SW480 (cell line): ENCODE results near the gene CTPS2.
"Not testable (repeated sequence)": the region's sequence is repeated elsewhere in the genome, so short reads cannot be mapped to it uniquely, and the experiment has no call there.

Source experiments
- DNase-seq: peaks from one replicate; pipeline ENCODE4 v3.0.0-alpha.2; 2016; ENCODE audit warnings: low spot score

CTPS2 gene

GRCh38 chrX:16654093-16654492 lies 58.4 kb downstream of the CTPS2 start:
- DNase-seq, result no peak

GRCh38 chrX:16653424-16653823 lies 59.0 kb downstream of the CTPS2 start:
- DNase-seq, result no peak

- DNase-seq, result no peak
These were observed 61.0 kb downstream of the CTPS2 start for GRCh38 chrX:16651391-16652024.

DNA sequence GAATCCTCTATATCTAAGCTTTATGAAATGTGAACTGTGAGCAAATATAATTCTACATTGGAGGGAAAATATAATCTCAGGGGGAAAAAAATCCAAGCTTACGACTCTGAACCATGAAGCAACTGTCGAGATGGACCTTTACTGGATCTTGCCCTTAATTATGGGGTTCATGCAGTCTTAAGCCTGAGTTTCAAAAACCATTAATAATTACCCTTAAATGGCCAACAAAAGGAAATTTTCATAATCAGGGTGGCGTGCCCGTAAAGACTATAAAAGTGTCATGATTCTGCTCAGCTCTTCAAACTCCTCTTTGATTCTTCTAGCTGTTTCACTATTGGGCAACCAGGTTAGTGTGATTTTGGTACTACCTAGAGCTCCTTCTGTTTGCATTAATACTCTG lies 62.6 kb downstream of the CTPS2 start, which contains the start of gene S100G:
Gene S100G (plus strand): TSS at position 301 of the 400 bp plus-strand sequence. CDS start 849 bp downstream, outside the sequence.
- no peak for DNase-seq

- peak; percentile 21 for DNase-seq
These were observed 65.9 kb downstream of the CTPS2 start for GRCh38 chrX:16646366-16647138.

DNA sequence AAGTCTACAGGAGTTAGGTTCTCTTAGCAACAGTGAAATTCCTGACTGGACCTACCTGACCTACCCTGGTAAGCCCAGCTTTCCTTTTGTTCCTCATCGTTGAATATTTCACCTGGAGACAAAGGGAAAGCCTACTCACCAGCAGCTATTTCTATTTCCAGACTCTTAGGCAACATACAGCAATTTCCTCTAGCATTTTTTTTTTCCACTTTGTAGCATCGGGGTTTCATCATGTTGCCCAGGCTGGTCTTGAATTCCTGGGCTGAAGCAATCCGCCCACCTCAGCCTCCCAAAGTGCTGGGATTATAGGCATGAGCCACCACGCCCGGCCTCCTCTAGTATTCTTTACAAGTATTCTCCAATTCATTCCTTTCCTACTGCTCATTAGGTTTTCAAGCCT lies 69.3 kb downstream of the CTPS2 start:
- peak; percentile 6 for DNase-seq

GRCh38 chrX:16640823-16641222 lies 71.6 kb downstream of the CTPS2 start:
- DNase-seq, result no peak

DNA sequence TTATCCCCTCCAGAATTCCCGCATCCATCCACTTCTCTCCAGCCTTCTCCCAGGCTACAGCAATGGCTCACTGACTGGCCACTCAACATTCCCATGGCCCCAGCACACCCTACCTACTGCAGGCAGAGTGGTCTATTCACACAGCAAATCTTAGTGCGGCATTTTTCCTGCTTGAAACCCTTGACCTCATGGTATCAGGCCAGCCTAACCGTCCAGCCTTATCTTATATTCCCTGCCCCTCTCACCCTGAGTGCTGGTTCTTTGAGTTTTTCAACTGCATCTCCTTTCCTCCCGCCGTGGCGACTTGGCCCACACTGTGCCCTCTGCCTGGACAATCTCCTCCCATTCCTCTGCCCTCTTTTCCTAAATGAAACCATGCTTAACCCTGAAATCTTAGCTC lies 72.5 kb downstream of the CTPS2 start:
- no peak for DNase-seq

DNA sequence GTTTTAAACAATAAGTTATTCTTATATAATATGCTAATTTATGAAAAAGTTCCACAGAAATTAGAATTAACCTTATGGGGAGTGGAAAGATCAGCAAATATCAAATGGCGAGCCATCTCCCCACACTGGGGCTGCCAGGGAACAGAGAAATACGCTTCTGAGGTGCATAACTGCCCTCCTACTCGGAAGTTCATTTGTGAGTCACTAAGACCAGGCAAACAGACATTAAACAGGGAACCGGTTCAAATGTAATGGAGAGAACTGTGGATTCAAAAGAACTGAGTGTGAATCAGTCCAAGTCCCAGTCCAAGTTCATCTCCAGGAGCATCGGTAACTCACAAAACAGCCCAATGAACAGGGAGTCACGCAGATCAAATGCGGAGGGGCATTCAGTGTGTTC lies 73.9 kb downstream of the CTPS2 start:
- DNase-seq, result no peak

- DNase-seq, result no peak
These were observed 76.9 kb downstream of the CTPS2 start for GRCh38 chrX:16635596-16635995.

DNA sequence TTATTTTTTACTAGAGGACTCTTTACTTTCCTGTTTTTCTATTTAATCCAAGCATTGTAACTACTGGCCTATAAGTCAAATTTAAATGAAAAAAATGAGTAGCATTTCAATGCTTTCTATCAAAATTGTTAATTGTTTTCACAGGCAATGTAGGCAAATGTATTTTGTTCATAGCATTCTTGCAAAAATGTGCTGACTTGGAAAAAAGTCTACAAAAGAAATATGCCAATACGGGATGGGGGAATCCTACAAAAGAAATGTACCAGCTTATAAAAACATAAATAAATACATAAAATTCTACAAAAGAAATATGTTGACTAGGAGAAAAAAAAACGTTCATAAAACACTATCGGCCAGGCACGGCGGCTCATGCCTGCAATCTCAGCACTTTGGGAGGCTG lies 77.4 kb downstream of the CTPS2 start:
- no peak for DNase-seq

GRCh38 chrX:16633754-16634153 lies 78.7 kb downstream of the CTPS2 start:
- DNase-seq, result no peak

- no peak for DNase-seq
These were observed 82.6 kb downstream of the CTPS2 start for GRCh38 chrX:16629909-16630308.

- DNase-seq, result no peak
These were observed 83.4 kb downstream of the CTPS2 start for GRCh38 chrX:16628946-16629595.

- not testable (repeated sequence) for DNase-seq
These were observed 84.0 kb downstream of the CTPS2 start for GRCh38 chrX:16628511-16628910.

- DNase-seq, result no peak
These were observed 93.4 kb downstream of the CTPS2 start for GRCh38 chrX:16619024-16619423.

GRCh38 chrX:16618422-16618821 lies 94.0 kb downstream of the CTPS2 start:
- DNase-seq, result no peak

DNA sequence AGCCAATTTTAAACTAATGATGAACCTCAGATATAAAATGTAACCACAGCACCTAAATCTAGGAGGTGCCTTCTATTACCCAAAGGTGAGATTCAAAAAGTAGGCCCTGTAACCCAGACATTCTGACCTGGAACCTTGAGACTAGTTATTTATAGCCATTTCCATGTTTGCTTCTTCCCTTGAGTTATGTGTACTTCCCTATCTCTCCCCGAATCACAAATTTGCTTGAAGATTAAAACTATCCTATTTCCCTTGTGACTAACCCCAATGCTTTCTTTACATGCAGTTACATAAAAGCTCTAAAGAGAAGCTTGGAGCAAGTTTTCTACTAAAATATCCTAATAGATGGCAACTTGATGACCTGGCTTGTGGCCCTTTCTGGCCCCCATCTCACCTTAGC lies 95.1 kb downstream of the CTPS2 start:
- DNase-seq, result no peak

GRCh38 chrX:16612257-16612897 lies 100.1 kb downstream of the CTPS2 start:
- DNase-seq, result no peak

GRCh38 chrX:16610654-16611053 lies 101.8 kb downstream of the CTPS2 start:
- not testable (repeated sequence) for DNase-seq

- no peak for DNase-seq
These were observed 102.3 kb downstream of the CTPS2 start for GRCh38 chrX:16610121-16610621.

DNA sequence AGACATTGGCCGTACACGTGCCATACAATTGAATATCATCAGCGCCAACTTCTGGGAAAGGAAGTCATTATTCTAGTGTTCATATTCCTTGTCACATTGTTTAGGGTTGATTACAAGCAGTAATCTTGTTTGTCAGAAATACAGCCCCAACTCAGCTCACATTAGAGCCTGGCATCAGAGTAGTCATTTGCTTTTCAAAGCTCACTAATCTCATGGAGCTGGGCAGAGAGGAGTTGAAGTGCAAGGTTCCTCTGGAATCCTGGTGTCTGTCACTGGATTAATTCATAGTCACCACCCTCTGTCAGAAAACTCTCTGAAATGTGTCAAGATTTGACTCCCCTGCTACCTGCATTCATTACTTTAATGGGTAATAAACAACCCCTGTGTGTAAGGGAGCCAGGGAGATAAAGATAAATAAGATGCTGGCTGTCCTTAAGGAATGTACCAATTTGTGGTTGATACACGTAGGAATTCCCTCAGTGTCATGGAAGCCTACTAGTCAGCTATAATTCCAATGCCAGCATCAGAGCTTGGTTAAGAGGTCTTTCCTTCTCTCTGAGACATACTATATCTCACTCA lies 106.2 kb downstream of the CTPS2 start:
- DNase-seq, result no peak
